Measurements from ENCODE around the gene TCAP.

TCAP gene

DNA sequence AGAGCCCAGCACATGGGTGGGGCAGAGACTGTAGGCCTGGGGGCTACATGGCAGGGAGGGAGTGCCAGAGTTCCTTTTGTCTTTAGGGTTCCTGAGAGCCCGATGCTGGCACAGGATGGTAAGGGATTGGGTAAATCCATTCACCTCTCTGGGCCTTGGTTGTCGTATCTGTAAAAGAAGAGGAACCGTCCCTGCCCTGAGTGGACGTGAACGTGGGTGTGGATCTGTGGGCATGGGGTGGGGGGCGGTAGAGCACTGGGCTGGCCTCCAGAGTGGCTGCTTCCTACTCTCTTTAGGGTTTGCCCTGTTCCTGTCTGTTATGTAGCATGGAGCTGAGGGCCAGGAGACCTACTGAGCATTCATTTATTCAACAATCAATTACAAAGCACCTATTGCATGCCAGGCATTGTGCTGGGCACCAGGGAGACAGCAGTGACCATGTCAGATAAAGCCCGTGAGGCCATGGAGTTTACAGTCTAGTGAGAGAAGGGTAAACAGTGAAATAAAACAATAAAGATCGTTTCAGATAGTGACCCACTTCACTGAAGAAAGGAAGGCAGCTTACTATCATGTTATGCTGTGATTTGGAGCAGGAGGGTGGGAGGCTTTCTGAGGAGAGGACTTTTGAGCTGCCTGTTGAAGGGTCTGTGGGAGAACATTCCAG lies 13.1 kb upstream of the TCAP start:
- DNase-seq (ENCODE audit: low spot score): no peak

DNA sequence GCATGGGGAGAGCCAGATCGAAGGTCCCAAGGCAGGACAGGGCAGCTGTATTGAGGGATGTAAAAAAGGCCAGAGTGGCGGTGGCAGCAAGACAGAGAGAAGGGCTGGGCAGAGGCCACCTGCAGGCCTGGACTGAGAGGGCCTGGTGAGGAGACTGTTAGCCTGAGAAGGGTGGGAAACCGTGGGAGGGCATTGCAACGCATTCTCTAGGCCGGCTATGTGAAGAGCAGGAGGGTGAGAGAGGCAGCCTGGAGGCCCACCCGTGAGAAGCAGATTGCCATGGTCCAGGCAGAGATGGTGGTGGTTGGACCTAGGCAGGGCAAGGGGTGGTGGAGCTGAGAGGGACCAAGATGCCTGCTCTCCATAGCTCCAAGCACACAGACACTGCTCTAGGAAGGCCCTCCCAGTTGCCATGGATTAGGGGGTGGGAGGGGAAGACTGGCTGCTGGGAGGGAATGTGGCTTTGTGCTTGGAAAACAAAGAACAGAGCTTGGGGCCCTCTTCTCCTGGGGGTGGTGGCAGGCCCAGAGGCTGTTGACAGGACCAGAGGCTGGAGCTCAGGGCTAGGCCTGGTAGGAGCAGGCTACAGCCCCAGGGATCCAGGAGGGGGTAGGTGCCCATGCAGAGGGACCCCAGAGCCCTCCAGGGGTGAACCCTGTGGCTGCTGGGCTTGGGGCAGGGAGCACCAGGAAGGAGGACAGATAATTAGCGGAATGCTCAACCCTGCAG lies 12.4 kb upstream of the TCAP start:
- DNase-seq (ENCODE audit: low spot score): no peak

DNA sequence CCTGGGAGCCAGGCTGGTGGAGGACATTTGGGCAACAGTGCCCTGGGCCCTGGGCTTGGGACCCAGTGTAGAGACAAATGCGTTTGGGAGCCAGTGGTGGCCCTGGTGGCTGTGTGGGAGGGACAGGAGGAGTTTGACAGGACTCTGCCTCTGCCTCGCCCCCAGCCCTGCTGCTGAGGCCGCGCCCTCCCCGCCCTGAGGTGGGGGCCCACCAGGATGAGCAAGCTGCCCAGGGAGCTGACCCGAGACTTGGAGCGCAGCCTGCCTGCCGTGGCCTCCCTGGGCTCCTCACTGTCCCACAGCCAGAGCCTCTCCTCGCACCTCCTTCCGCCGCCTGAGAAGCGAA lies 11.9 kb upstream of the TCAP start:
- no peak for DNase-seq (ENCODE audit: low spot score)

DNA sequence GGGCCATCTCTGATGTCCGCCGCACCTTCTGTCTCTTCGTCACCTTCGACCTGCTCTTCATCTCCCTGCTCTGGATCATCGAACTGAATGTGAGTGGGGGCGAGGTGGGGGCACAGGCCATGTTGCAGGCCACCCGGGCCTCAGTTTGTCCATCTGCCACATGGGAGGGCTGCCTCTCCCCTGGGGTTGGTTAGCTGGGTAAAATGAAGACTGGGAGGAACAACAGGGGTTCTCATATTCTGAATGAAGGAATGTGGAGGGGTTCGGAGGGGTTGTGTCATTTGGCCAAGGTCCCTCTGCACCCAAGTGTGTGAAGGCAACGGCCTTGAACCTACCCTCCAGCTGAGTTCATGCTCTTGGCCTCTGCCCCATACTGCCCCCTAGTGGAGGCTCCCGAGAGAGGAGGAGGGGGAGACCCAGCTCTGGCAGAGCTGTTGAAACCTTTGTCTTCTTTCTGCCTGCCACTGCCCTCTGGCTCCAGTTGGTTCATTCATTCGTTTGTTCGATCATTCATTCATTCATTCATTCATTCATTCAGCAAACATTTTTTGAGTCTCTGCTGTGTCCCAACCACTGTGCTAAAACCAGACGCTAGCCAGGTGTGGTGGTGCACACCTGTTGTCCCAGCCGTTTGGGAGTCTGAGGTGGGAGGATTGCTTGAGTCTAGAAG lies 11.4 kb upstream of the TCAP start:
- peak; percentile 86 for DNase-seq (ENCODE audit: low spot score)

DNA sequence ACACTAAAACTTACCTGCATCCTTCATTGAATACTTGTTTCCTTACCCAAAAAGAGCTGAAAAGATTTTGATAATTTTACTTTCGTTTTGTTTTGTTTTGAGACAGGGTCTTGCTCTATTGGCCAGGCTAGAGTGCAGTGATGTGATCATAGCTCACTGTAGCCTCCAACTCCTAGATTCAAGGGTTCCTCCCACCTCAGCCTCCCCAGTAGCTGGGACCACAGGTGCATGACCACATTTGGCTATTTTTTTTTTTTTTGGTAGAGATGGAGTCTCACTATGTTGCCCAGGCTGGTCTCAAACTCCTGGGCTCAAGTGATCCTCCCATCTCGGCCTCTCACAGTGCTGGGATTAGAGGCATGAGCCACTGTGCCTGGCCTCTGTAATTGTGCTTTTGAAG lies 10.0 kb upstream of the TCAP start:
- DNase-seq (ENCODE audit: low spot score): no peak

DNA sequence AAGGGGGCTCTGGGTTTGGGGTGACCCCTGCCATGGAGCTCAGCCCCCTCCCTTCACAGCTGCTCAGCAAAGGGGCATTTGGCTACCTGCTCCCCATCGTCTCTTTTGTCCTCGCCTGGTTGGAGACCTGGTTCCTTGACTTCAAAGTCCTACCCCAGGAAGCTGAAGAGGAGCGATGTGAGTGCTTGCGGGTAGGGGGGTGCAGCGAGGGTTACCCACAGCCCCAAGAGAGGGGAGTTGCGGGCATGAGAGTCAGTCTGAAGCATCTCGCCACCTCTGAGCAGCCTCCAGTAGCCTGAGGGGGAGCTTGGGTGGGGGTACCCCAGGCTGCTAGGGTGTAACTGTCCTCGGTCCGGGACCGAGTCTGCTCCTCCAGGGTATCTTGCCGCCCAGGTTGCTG lies 6.8 kb upstream of the TCAP start:
- no peak for DNase-seq (ENCODE audit: low spot score)

DNA sequence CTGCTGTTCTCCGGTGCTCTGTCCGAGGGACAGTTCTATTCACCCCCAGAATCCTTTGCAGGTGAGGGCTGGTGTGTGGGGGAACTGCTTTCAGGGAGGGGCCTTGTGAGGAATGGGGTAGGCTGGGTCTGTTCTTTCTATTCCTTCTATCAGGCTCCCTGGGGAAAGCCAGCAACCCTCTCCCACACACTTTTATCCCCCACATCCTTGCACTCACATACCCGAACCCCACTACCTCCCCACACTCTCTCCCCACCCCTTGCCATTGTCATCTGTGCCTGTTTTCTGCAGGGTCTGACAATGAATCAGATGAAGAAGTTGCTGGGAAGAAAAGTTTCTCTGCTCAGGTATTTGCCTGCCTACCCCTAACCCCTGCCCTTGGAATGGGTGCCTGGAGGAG lies 6.4 kb upstream of the TCAP start:
- DNase-seq (ENCODE audit: low spot score): no peak

DNA sequence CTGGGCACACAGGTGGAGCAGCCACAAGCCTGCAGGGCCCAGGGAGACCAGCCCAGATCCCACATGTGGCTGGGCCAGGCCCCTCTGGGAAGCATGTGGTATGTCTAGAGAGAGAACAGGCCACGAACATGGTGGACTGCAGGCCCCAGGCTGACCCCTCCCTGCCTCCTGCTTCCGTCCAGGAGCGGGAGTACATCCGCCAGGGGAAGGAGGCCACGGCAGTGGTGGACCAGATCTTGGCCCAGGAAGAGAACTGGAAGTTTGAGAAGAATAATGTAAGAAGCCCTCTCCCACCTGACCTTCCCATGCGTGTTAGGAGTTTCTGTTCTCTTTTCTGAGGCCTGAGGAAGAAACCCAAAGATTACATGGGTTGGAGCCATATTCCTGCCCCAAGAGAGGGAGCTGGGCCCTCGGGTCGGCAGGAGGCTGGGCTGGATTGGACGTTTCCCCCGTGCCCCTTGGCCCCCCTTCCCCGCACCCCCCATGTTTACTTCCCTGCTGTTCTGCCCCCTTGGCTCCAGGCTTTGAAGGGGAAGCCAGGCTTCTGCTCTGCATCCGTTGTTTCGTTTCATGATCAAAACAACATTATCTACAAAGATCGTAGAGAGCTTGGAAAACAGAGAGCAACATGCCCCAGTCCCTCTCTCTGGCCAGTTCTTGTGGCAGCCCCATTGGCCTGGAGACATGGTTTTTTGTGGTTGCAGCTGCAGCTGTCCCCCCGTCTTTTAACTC lies 5.7 kb upstream of the TCAP start:
- DNase-seq (ENCODE audit: low spot score): no peak

DNA sequence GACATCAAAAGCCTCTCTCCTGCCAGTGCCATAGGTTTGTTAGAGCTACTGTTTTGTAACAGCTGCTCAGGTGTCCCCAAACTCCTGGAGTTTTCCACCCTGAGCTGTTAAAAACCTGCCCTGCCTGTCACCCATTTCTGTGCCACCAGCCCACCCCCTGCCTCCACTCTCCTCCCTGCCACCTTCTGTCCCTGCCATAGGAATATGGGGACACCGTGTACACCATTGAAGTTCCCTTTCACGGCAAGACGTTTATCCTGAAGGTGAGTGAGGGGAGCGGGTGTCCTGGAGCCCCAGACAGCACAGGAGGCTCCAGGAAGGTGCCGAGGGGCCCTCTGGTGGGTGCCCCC lies 5.2 kb upstream of the TCAP start:
- DNase-seq (ENCODE audit: low spot score): no peak

DNA sequence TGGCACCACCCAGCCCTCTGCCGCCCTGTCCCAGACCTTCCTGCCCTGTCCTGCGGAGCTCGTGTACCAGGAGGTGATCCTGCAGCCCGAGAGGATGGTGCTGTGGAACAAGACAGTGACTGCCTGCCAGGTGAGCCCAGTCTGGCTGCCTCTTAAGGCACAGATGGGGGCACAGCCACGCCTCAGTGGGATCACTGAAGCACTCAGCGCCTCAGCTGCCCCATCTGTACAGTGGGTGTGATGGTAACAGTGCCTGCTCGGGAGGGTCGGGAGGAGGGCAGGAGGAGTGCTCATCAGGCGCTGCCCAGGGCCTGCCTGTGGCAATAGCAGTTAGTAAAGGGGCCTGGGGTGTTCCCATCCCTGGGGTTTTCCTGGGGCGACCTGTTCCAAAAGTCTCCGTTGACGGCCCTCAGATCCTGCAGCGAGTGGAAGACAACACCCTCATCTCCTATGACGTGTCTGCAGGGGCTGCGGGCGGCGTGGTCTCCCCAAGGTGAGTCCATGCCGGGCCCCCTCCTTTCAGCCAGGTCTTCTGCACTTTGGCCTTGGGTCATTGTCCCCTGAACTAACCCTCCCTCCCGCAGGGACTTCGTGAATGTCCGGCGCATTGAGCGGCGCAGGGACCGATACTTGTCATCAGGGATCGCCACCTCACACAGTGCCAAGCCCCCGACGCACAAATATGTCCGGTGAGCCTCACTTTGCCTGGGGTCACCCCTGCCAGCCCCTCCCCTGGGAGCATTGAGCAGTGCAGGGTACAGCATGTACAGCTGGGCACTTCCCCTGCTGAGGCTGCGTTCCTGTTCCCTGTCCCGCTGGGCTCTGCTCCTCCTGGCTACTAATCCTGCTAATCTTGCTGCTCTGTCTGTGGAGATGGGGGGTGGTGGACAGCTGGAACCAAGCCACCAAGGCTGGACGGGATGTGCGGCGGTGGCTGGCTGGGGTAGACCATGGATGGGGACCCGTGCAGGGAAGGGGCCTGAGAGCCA lies 4.5 kb upstream of the TCAP start:
- no peak for DNase-seq (ENCODE audit: low spot score)

DNA sequence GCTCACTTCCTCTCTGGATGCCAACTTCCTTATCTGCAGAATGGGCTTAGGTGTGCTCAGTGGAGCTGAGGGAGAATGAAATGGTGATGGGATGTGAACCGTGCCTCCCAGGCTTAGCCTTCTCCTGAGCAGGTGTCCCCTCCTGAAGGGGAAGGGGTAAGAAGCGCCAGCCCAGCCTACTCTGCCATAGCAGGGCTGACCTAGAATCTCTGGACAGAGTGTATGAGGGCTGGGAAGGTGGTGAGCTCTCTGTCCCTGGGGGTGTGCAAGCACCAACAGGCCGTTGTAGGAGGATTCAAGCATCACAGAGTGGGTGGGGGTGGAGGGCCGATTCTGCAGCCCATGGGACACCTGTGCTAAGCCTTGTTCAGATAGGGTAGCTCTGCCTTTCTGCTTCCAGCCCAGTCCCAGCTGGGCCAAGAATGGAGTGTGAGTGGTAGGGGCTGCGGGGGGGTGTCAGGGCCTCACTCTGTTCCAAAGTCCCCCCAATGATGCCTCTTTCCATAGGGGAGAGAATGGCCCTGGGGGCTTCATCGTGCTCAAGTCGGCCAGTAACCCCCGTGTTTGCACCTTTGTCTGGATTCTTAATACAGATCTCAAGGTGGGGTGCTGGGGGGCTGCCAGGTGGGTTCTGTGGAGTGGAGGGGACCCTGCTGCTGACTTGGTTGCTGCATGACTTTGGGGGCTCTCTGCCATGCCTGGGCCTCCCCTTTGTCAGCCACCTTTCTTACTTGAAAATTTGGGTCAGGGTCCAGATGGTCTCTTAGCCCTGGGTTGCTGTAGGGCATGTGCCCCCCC lies 3.2 kb upstream of the TCAP start:
- DNase-seq (ENCODE audit: low spot score): no peak

DNA sequence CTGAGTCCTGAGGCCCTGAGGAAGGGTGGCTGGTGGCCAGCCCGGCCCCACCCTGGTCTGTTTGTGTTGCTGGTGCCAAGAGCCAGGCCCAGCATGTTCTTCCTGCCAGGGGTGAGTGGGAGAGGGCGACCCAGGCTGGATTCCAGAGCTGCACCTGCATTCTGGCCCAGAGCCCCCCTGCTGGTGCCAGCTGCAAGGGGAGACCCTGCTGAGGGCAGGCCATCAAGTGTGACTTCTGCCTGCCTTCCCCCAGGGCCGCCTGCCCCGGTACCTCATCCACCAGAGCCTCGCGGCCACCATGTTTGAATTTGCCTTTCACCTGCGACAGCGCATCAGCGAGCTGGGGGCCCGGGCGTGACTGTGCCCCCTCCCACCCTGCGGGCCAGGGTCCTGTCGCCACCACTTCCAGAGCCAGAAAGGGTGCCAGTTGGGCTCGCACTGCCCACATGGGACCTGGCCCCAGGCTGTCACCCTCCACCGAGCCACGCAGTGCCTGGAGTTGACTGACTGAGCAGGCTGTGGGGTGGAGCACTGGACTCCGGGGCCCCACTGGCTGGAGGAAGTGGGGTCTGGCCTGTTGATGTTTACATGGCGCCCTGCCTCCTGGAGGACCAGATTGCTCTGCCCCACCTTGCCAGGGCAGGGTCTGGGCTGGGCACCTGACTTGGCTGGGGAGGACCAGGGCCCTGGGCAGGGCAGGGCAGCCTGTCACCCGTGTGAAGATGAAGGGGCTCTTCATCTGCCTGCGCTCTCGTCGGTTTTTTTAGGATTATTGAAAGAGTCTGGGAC lies 2.4 kb upstream of the TCAP start:
- no peak for DNase-seq (ENCODE audit: low spot score)

DNA sequence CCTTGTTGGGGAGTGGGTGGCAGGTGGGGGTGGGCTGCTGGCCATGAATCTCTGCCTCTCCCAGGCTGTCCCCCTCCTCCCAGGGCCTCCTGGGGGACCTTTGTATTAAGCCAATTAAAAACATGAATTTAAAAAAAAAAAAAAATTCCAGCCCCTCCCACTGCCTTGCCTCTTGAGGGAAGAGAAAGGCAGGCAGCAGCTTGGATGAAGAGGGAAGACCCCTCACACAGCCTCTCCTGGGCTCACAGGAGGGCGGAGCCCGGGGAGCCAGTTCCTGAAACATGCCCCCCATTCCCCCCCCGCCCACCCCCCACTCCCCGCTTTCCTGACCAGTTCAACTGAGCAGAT lies 1.8 kb upstream of the TCAP start:
- no peak for DNase-seq (ENCODE audit: low spot score)

DNA sequence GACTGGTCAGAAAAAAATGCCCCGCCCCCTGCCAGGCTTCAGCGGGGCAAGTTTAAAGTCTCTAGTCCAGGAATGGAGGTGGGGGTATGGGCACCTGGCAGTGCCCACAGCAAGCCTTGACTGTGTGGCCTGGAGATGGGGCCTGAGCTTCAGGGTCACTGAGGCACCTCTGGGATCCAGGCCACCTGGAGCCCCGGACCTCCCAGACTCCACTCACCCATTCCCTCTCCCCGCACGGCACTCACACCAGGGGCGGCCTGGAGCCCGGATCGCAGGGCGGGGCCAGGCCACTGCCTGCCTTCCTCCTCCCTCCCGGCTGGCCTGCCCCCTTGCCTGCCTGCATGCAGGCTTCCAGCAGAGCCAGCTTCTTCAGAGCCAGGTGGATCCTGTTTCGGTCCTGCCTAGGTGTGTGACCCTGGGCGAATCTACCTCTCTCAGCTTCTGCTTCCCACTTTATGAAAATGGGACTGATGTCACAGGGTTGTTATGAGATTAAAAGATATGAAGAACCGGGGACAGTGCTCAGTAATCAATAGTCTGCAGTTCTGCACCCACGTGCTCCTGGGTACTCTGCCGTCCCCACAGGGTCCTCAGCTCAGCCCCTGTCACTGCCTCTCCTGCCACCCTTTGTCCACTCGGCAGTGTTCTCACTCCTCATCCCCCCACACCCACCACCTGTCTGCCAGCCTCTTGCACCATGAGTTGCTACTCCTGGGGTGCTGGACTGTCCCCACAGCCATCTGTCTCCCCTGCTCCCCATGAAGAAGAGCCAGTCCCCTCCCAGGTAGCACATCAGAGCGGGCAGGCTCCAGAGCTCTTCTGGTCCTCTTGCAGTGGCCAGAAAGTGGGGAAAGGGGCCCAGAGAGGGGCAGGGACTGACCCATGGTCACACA lies 1.2 kb upstream of the TCAP start:
- no peak for DNase-seq (ENCODE audit: low spot score)

DNA sequence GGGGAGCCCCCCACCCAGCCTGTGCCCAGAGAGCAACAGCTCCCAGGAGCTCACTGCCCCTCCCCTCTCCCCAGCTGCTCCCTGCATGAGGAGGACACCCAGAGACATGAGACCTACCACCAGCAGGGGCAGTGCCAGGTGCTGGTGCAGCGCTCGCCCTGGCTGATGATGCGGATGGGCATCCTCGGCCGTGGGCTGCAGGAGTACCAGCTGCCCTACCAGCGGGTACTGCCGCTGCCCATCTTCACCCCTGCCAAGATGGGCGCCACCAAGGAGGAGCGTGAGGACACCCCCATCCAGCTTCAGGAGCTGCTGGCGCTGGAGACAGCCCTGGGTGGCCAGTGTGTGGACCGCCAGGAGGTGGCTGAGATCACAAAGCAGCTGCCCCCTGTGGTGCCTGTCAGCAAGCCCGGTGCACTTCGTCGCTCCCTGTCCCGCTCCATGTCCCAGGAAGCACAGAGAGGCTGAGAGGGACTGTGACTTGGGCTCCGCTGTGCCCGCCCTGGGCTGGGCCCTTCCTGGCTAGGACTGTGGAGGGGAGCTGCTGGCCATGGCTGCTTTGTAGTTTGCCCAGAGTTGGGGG lies 584 bp downstream of the TCAP start:
- DNase-seq (ENCODE audit: low spot score): no peak

DNA sequence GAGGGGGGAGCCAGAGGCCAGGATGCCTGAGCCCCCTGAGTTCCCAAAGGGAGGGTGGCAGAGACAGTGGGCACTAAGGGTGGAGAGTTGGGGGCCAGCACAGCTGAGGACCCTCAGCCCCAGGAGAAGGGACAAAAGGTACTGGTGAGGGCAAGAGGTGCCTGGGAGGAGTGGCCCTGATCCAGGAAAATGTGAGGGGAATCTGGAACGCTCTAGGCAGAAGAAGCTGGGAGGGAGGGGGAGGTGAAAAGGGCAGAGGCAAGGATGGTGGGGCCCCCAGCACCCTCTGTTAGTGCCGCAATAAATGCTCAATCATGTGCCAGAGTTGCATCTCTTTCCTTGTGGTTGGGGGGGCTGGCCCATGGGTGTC lies 1.1 kb downstream of the TCAP start:
- no peak for DNase-seq (ENCODE audit: low spot score)

DNA sequence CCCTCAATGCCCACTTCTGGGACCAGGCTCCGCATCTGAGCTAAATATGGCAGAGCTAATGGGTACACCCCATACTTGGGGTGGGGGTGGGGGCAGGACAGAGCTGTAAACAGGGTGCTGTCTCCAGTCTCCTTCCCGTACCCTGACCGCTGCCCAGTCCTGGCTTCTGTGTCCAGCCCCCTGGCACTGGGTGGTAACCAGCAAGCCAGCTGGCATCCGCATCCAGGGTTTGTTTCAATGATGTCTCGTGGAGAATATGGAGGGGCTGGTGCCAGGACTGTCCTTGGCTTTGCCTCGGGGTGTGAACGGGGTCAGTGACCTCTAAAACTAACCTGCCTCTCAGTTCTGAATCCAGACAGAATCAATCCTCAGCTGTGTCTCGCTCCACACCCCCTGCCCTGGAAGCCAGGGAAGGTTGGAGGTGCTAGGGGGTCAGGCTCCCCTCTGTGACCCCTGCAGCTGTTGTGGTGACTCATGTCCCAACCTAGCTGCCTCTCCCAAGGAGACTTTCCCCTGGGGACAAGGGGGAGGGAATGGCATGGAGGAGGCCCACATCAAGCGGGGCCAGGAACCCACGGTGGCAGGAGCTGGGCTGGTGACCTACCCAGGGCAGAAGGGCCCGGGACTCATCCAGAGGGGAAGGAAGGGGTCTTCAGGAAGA lies 1.6 kb downstream of the TCAP start:
- no peak for DNase-seq (ENCODE audit: low spot score)

DNA sequence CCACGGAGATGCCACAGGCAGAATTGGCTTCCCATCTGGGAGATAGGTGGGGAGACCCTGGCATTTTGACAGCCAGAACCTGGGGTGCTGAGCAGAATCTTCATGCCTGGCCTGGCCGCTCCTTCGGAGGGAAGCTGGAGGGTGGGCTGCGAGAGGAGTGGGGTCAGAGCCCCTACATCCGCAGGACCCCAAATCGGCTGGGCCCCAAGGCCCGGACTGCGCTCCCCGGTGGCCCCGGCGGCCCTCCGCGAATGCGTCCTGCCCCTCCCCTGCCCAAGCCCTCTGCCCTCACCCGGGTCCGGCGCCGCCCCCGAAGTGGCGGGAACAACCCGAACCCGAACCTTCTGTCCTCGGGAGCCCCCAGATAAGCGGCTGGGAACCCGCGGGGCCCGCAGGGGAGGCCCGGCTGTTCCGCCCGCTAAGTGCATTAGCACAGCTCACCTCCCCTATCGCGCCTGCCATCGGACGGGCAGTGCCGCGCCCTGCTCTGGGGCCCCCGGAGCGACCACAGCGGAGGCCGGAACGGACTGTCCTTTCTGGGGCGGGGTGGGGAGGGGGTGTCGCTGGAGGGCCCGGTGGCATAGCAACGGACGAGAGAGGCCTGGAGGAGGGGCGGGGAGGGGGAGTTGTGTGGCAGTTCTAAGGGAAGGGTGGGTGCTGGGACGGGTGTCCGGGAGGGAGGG lies 2.3 kb downstream of the TCAP start:
- peak; percentile 49 for DNase-seq (ENCODE audit: low spot score)
